Body of pancreas (tissue), 4 donors: ENCODE results near the gene CDHR4. TPM values are rescaled to one million over a fixed set of nuclear protein-coding genes. Genes with fewer than 3 reads are reported as not detected.

Experiments
- ATAC-seq: fragments of 150-250 bp; one replicate; pipeline ENCODE4 v1.9.1; 2016
- DNase-seq, 4 donors: peaks; one replicate each; pipeline ENCODE4 v3.0.0-alpha.2; 2019
- H3K27ac ChIP-seq, 4 donors: fragments of 200-600 bp; sonication (generic); 1 replicate in 3 of 4; 2 replicates in 1 of 4; pipeline versions ENCODE4 v1.5.1 to v1.6.1; 2016 to 2019; ENCODE audit warnings: mild to moderate bottlenecking in 1 of 4, mixed read lengths in 1 of 4, moderate library complexity in 1 of 4
- H3K27me3 ChIP-seq, 2 donors: fragments of 200-600 bp; sonication (generic); one replicate each; pipeline ENCODE4 v1.6.0; 2016; ENCODE audit warnings: mild to moderate bottlenecking in 1 of 2
- H3K36me3 ChIP-seq, 2 donors: fragments of 200-600 bp; sonication (generic); replicated peaks in 1 of 2; 2 replicates each; pipeline ENCODE4 v1.5.1; 2016; ENCODE audit warnings: low read depth in 2 of 2; ENCODE audit not compliant: insufficient read depth in 1 of 2
- H3K4me1 ChIP-seq: fragments of 200-600 bp; sonication (generic); one replicate; pipeline ENCODE4 v1.6.0; 2016
- H3K4me3 ChIP-seq, 2 donors: fragments of 200-600 bp; sonication (generic); 1 replicate in 1 of 2; 2 replicates in 1 of 2; pipeline ENCODE4 v1.5.1; 2016 to 2019
- H3K9me3 ChIP-seq, 3 donors: fragments of 200-600 bp; sonication (generic); 1 replicate in 2 of 3; 2 replicates in 1 of 3; pipeline ENCODE4 v1.5.1; 2016
- POLR2A ChIP-seq, 3 donors: fragments of 450-650 bp; IDR thresholded peaks; one replicate each; pipeline ENCODE4 v1.6.1; 2016; ENCODE audit warnings: antibody characterized with exemption in 3 of 3, mild to moderate bottlenecking in 2 of 3
- WGBS, 2 donors: methylation state at CpG; one replicate each; pipeline ENCODE4 v1.1.5; 2017; 5-methylcytosine and 5-hydroxymethylcytosine counted together
- intact Hi-C: fragments of 100-400 bp; cut with DNase I; formaldehyde crosslinking; loops from one replicate; pipeline ENCODE4 v1.15.1; 2023
- total RNA-seq, 2 donors: library from RNA; depleted of rRNA; stranded (reverse); fragments of >200 nt; gene quantifications; one replicate each; pipeline ENCODE4 v1.1.0, GENCODE V29; 2016
- TF ChIP-seq, protein P1 (sequence below), 7 experiments: fragments of 450-650 bp in 4 of 7; fragments of 200-600 bp in 3 of 7; sonication (generic) in 3 of 7; IDR thresholded peaks; one replicate each; pipeline ENCODE4 v1.5.1; 2016 to 2019; ENCODE audit warnings: antibody characterized with exemption in 7 of 7

Gene CDHR4
- total RNA-seq, 2 donors from 2014 or later: 0.26 TPM; not detected in 1

DNA sequence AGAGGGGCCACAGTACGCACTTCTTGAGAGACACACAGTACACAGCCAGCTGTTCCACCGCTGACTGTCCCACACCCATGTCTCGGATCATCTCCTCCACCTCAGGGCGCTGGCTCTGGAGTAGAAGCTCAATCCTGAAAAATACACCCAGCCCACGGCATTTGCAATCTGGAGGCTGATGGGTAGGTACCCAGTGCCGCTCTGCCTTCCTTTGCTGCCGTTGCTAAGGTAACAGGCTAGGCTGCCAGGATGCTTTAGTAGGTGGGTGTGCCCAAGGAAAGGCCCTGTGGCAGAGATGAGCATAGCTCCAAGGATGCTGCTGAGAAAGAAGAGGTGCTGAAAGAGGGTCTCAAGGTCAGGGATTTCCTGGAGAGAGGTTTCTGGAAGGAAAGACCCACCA lies 42.1 kb upstream of the CDHR4 start:
- Histone ChIP-seq H3K36me3 (no peaks in the 10 kb centered on the region), H3K4me3 (no peak overlapping the region), H3K4me1 (peaks cover 13% of the 10 kb centered on the region), H3K27me3 (no peaks in the 10 kb centered on the region), H3K27ac (no peak overlapping the region), H3K9me3 (no peaks in the 10 kb centered on the region)
- intact Hi-C loops: loop anchor here (5.0 kb wide), 1 partner anchor 40 kb away; the partner anchor contains the start of gene INKA1
- ATAC-seq: no peak
- DNase-seq: no peak
- 92 to 100% methylated on average over 3 to 6 of the region's 7 CpGs for WGBS, 2 donors
- TF ChIP-seq POLR2A (IDR thresholded peaks at IDR 0.05): no peak
- TF ChIP-seq, protein P1, sequence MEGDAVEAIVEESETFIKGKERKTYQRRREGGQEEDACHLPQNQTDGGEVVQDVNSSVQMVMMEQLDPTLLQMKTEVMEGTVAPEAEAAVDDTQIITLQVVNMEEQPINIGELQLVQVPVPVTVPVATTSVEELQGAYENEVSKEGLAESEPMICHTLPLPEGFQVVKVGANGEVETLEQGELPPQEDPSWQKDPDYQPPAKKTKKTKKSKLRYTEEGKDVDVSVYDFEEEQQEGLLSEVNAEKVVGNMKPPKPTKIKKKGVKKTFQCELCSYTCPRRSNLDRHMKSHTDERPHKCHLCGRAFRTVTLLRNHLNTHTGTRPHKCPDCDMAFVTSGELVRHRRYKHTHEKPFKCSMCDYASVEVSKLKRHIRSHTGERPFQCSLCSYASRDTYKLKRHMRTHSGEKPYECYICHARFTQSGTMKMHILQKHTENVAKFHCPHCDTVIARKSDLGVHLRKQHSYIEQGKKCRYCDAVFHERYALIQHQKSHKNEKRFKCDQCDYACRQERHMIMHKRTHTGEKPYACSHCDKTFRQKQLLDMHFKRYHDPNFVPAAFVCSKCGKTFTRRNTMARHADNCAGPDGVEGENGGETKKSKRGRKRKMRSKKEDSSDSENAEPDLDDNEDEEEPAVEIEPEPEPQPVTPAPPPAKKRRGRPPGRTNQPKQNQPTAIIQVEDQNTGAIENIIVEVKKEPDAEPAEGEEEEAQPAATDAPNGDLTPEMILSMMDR (IDR thresholded peaks at IDR 0.05): no peak

DNA sequence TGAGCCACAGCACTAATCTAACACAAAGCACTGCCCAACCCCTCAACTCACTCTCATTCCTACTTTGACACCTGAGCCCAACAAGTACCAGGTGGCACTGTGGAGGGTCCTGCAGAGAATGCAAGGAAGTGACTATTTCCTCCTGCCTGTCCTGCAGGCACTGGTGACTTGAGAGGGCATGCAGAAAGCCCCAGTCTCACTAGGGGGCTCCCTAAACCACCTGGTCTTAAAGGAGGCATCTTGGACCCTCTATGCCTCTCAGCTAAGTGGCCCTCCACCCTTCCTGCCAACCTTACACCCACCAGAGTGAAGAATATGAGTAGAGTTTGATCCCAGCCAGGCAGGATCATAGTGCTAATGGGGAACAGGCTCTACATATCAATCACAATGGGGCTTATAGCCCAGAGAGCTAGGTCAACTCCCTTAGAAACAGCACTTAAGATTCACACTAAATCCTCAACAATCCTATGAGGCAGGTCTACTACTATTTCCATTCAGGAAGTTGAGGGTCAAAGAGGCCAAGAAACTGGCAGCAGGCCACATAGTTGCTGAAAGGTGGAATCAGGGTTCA lies 41.5 kb upstream of the CDHR4 start:
- H3K9me3 ChIP-seq: no peaks in the 10 kb centered on the region
- no peak for ATAC-seq
- no peak overlapping the region for H3K27ac ChIP-seq
- intact Hi-C loops: loop anchor here (5.0 kb wide), 1 partner anchor 39 kb away; the partner anchor contains the start of gene INKA1
- H3K4me3 ChIP-seq: no peak overlapping the region
- TF ChIP-seq, protein P1 (IDR thresholded peaks at IDR 0.05): no peak
- no peak for TF ChIP-seq POLR2A (IDR thresholded peaks at IDR 0.05)
- H3K4me1 ChIP-seq: peaks cover 13% of the 10 kb centered on the region
- DNase-seq: no peak
- H3K27me3 ChIP-seq: no peaks in the 10 kb centered on the region
- no peaks in the 10 kb centered on the region for H3K36me3 ChIP-seq

DNA sequence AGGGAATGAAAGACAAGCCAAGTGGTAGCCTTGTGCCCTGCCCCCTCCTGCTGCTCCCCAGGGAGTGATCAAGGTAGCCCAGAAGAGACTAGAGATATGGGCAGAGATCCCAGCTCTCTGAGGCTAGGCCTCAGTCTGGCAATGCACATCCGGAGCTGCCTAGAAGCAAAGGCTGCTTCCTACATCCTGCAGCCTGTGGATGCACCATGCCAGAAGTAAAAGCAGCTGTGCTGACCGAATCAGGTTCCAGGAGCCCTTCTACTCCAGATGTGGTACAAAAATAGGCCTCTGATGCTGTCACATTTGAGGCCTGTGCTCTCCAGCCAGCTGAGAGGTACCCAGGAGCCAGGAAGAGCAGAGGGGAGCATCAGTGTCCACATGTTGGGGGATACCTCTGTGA lies 40.7 kb upstream of the CDHR4 start:
- intact Hi-C loops: loop anchor here (5.0 kb wide), 1 partner anchor 38 kb away; the partner anchor contains the start of gene INKA1
- no peak for ATAC-seq
- no peaks in the 10 kb centered on the region for H3K9me3 ChIP-seq
- no peaks in the 10 kb centered on the region for H3K27me3 ChIP-seq
- H3K4me3 ChIP-seq: no peak overlapping the region
- peaks cover 13% of the 10 kb centered on the region for H3K4me1 ChIP-seq
- no peaks in the 10 kb centered on the region for H3K36me3 ChIP-seq
- no peak for DNase-seq
- TF ChIP-seq, protein P1 (IDR thresholded peaks at IDR 0.05): no peak
- no peak for TF ChIP-seq POLR2A (IDR thresholded peaks at IDR 0.05)
- H3K27ac ChIP-seq: no peak overlapping the region
- WGBS, 2 donors: 64 to 67% methylated on average over 1 to 2 of the region's 2 CpGs

DNA sequence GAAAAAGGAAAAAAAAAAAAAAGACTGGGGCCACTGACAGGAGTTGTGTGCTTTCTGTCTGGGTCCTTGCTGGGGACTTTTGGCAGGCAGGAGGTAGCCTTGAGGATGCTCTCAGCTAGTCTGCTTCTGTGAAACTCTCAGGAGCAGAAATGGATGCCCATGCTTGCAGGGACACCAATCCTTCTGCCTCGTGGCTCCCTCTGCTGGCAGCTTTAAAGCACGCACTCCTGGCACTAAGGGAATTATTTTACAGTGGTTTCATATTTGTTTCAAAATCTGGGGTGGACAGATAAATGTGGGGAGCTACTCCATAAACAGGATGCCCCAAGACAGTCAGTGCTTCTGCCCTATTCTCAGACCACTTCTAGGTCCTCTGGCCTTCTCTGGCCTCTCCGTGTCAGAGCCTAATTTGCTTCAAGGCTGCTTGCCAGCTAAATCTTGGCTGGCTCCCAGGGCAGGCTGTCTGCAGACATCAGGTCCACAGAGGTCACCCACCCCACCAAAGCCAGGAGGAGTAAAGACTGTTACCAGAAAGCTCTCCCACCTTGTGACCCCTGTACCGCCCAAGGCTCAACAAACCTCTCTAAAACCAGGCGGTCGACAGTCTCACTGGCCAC lies 39.6 kb upstream of the CDHR4 start:
- peaks cover 6% of the 10 kb centered on the region for H3K4me1 ChIP-seq
- intact Hi-C loops: loop anchor here (10.0 kb wide), 1 partner anchor 134 kb away; no protein-coding TSS in a partner anchor
- H3K27me3 ChIP-seq: no peaks in the 10 kb centered on the region
- H3K36me3 ChIP-seq: no peaks in the 10 kb centered on the region
- H3K27ac ChIP-seq: peak overlapping the region in 1 of 4 donors; percentile 22
- TF ChIP-seq, protein P1 (IDR thresholded peaks at IDR 0.05): peak; percentile 87 to 94 (median 91)
- no peak for TF ChIP-seq POLR2A (IDR thresholded peaks at IDR 0.05)
- ATAC-seq: peak; percentile 87
- no peak overlapping the region for H3K4me3 ChIP-seq
- no peaks in the 10 kb centered on the region for H3K9me3 ChIP-seq
- WGBS, 2 donors: 37 to 44% methylated on average over 6 of the region's 6 CpGs
- DNase-seq: peak; percentile 80 to 85 (median 82)
